ENCODE data around the gene TGDS. TPM values are rescaled to one million over a fixed set of nuclear protein-coding genes. Genes with fewer than 3 reads are reported as not detected.

The TGDS gene
- total RNA-seq, 3 donors from 2014 or later (not counting 1 experiment from before 2014, with no cell fraction given), result 6.9 to 9.0 (median 7.7) TPM

GRCh38 chr13:94549232-94550061 is 46.5 kb downstream of the TGDS start:
- H3K9me3 ChIP-seq (ENCODE audit: control insufficient read depth, insufficient read depth, low read length), result no peaks in the 10 kb centered on the region
- H3K27me3 ChIP-seq (ENCODE audit: control insufficient read depth, insufficient read depth, low read length), result no peaks in the 10 kb centered on the region
- no peaks in the 10 kb centered on the region for H3K36me3 ChIP-seq (ENCODE audit: control insufficient read depth, insufficient read depth, low read length)
- ATAC-seq, result peak; percentile 88 to 93 (median 89)
- Mint-ChIP-seq H3K36me3 (peaks cover 8% of the 10 kb centered on the region), H3K4me1 (peaks cover 21 to 26% of the 10 kb centered on the region in 2 donors), H3K27me3 (ENCODE audit: low read depth in 2 of 2) (peaks cover 0 to 6% of the 10 kb centered on the region in 2 donors), H3K9me3 (peaks cover 2 to 4% of the 10 kb centered on the region in 2 donors), H3K4me3 (peak overlapping the region; percentile 91), H3K27ac (peak overlapping the region; percentile 94 to 99)
- DNase-seq, result peak; percentile 90 to 96
- intact Hi-C loops (cut with micrococcal nuclease), result loop anchor here (1.0 kb wide), 1 partner anchor 47 kb away; the partner anchor contains the start of gene TGDS
- H3K4me3 ChIP-seq (ENCODE audit: low read length), result peak overlapping the region; percentile 93
- WGBS (ENCODE audit: insufficient coverage), result under 1% methylated on average over 66 of the region's 66 CpGs
- peak overlapping the region; percentile 94 for H3K27ac ChIP-seq (ENCODE audit: low read length)
- H3K4me1 ChIP-seq (ENCODE audit: control insufficient read depth, insufficient read depth, low read length), result peaks cover 15% of the 10 kb centered on the region
- TF ChIP-seq, protein P1, sequence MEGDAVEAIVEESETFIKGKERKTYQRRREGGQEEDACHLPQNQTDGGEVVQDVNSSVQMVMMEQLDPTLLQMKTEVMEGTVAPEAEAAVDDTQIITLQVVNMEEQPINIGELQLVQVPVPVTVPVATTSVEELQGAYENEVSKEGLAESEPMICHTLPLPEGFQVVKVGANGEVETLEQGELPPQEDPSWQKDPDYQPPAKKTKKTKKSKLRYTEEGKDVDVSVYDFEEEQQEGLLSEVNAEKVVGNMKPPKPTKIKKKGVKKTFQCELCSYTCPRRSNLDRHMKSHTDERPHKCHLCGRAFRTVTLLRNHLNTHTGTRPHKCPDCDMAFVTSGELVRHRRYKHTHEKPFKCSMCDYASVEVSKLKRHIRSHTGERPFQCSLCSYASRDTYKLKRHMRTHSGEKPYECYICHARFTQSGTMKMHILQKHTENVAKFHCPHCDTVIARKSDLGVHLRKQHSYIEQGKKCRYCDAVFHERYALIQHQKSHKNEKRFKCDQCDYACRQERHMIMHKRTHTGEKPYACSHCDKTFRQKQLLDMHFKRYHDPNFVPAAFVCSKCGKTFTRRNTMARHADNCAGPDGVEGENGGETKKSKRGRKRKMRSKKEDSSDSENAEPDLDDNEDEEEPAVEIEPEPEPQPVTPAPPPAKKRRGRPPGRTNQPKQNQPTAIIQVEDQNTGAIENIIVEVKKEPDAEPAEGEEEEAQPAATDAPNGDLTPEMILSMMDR (IDR thresholded peaks at IDR 0.05), result no peak

GRCh38 chr13:94548821-94549231 is 47.1 kb downstream of the TGDS start:
- Histone ChIP-seq H3K27me3 (ENCODE audit: control insufficient read depth, insufficient read depth, low read length) (no peaks in the 10 kb centered on the region), H3K4me3 (ENCODE audit: low read length) (peak overlapping the region; percentile 93), H3K9me3 (ENCODE audit: control insufficient read depth, insufficient read depth, low read length) (no peaks in the 10 kb centered on the region), H3K4me1 (ENCODE audit: control insufficient read depth, insufficient read depth, low read length) (peaks cover 15% of the 10 kb centered on the region), H3K27ac (ENCODE audit: low read length) (peak overlapping the region; percentile 94), H3K36me3 (ENCODE audit: control insufficient read depth, insufficient read depth, low read length) (no peaks in the 10 kb centered on the region)
- WGBS (ENCODE audit: insufficient coverage), result 0% methylated on average over 19 of the region's 19 CpGs
- peaks cover 8% of the 10 kb centered on the region for H3K36me3 Mint-ChIP-seq
- TF ChIP-seq, protein P1 (IDR thresholded peaks at IDR 0.05), result no peak
- H3K4me1 Mint-ChIP-seq, result peaks cover 21 to 26% of the 10 kb centered on the region in 2 donors
- peak overlapping the region; percentile 94 to 99 for H3K27ac Mint-ChIP-seq
- DNase-seq, result peak in 1 of 2 donors; percentile 69
- peaks cover 0 to 6% of the 10 kb centered on the region in 2 donors for H3K27me3 Mint-ChIP-seq (ENCODE audit: low read depth in 2 of 2)
- H3K4me3 Mint-ChIP-seq, result peak overlapping the region; percentile 91
- intact Hi-C loops (cut with micrococcal nuclease), result loop anchor here (1.0 kb wide), 1 partner anchor 47 kb away; the partner anchor contains the start of gene TGDS
- peak; percentile 42 to 59 (median 50) for ATAC-seq
- H3K9me3 Mint-ChIP-seq, result peaks cover 2 to 4% of the 10 kb centered on the region in 2 donors

GRCh38 chr13:94548382-94548781 is 47.6 kb downstream of the TGDS start:
- peaks cover 8% of the 10 kb centered on the region for H3K36me3 Mint-ChIP-seq
- Histone ChIP-seq H3K27me3 (ENCODE audit: control insufficient read depth, insufficient read depth, low read length) (no peaks in the 10 kb centered on the region), H3K4me1 (ENCODE audit: control insufficient read depth, insufficient read depth, low read length) (peaks cover 15% of the 10 kb centered on the region), H3K36me3 (ENCODE audit: control insufficient read depth, insufficient read depth, low read length) (no peaks in the 10 kb centered on the region), H3K27ac (ENCODE audit: low read length) (peak overlapping the region; percentile 94), H3K4me3 (ENCODE audit: low read length) (peak overlapping the region; percentile 93), H3K9me3 (ENCODE audit: control insufficient read depth, insufficient read depth, low read length) (no peaks in the 10 kb centered on the region)
- peaks cover 21 to 26% of the 10 kb centered on the region in 2 donors for H3K4me1 Mint-ChIP-seq
- 39% methylated on average over 6 of the region's 6 CpGs for WGBS (ENCODE audit: insufficient coverage)
- DNase-seq, result no peak
- H3K4me3 Mint-ChIP-seq, result peak overlapping the region; percentile 91
- peaks cover 0 to 6% of the 10 kb centered on the region in 2 donors for H3K27me3 Mint-ChIP-seq (ENCODE audit: low read depth in 2 of 2)
- ATAC-seq, result no peak
- peaks cover 2 to 4% of the 10 kb centered on the region in 2 donors for H3K9me3 Mint-ChIP-seq
- intact Hi-C loops (cut with micrococcal nuclease), result no loop called here
- peak overlapping the region; percentile 94 to 99 for H3K27ac Mint-ChIP-seq
- TF ChIP-seq, protein P1 (IDR thresholded peaks at IDR 0.05), result no peak

All from natural killer cell (primary cell).